HL-60 (cell line): ENCODE measurements around the gene PC.

Experiments used
- DNase-seq, 2 experiments: peaks; one replicate each; pipeline ENCODE4 v3.0.0-alpha.2; 2010 to 2020; ENCODE audit warnings: low read depth in 1 of 2, low spot score in 1 of 2
- H3K27ac ChIP-seq: fragments of 250-450 bp; sonication (Bioruptor Pico); replicated peaks from 2 replicates; pipeline ENCODE4 v1.5.1; 2020; ENCODE audit warnings: mild to moderate bottlenecking, moderate library complexity
- H3K27me3 ChIP-seq: fragments of 250-450 bp; sonication (Bioruptor Pico); 2 replicates; pipeline ENCODE4 v1.5.1; 2021; ENCODE audit warnings: mild to moderate bottlenecking, moderate library complexity; ENCODE audit not compliant: insufficient read depth, poor library complexity, severe bottlenecking
- H3K4me3 ChIP-seq: replicated peaks from 2 replicates; pipeline ENCODE4 v1.5.1; 2011; ENCODE audit warnings: mild to moderate bottlenecking, control low read depth, low read length; ENCODE audit not compliant: insufficient read depth
- CTCF ChIP-seq: IDR thresholded peaks from one replicate; pipeline ENCODE4 v1.5.1; 2011; ENCODE audit warnings: low read length, control low read depth, inconsistent platforms; ENCODE audit not compliant: insufficient read depth
- GABPA ChIP-seq: IDR thresholded peaks from 2 replicates; pipeline ENCODE4 v1.6.1; 2012; ENCODE audit warnings: low read depth
- POLR2AphosphoS5 ChIP-seq: IDR thresholded peaks from 2 replicates; pipeline ENCODE4 v1.6.1; 2012; ENCODE audit warnings: low read depth
- REST ChIP-seq: IDR thresholded peaks from 2 replicates; pipeline ENCODE4 v1.6.1; 2012; ENCODE audit warnings: low read depth; ENCODE audit not compliant: insufficient replicate concordance
- SPI1 ChIP-seq: IDR thresholded peaks from 2 replicates; pipeline ENCODE4 v1.6.1; 2012; ENCODE audit warnings: low read depth, mild to moderate bottlenecking, borderline replicate concordance

Gene PC

GRCh38 chr11:66841861-66842260, 116.3 kb downstream of the PC start:
- Histone ChIP-seq H3K27ac (peak overlapping the region; percentile 99), H3K4me3 (peak overlapping the region; percentile 86), H3K27me3 (no peaks in the 10 kb centered on the region)
- DNase-seq: no peak
- no peak for TF ChIP-seq GABPA
- no peak for TF ChIP-seq POLR2AphosphoS5
- TF ChIP-seq CTCF: no peak
- TF ChIP-seq REST: no peak
- TF ChIP-seq SPI1: no peak

- no peak overlapping the region for H3K27ac ChIP-seq
- H3K4me3 ChIP-seq: no peak overlapping the region
- peak in 1 of 2 experiments; percentile 34 for DNase-seq
- H3K27me3 ChIP-seq: no peaks in the 10 kb centered on the region
- TF ChIP-seq SPI1: no peak
- TF ChIP-seq POLR2AphosphoS5: peak; percentile 53; the same call in 1 of the 2 replicates
- no peak for TF ChIP-seq REST
- no peak for TF ChIP-seq CTCF
- no peak for TF ChIP-seq GABPA
These were observed 117.7 kb downstream of the PC start for GRCh38 chr11:66840317-66841091.

GRCh38 chr11:66835768-66836405, 122.3 kb downstream of the PC start:
- DNase-seq: no peak
- H3K27ac ChIP-seq: no peak overlapping the region
- H3K27me3 ChIP-seq: no peaks in the 10 kb centered on the region
- TF ChIP-seq REST (no peak), POLR2AphosphoS5 (no peak), SPI1 (no peak), CTCF (no peak), GABPA (no peak)
- H3K4me3 ChIP-seq: no peak overlapping the region
